ENCODE data around the gene TKTL2. TPM values are rescaled to one million over a fixed set of nuclear protein-coding genes. Genes with fewer than 3 reads are reported as not detected.

Gene TKTL2
- total RNA-seq, 2 donors from 2014 or later, result 0.10 TPM; not detected in 1

Other genes starting within 250 kb of the TKTL2 start
- gene NPY1R, start 141.2 kb downstream of the TKTL2 start, total RNA-seq, result not detected
- not detected for gene NPY5R, start 129.9 kb downstream of the TKTL2 start, total RNA-seq
- 10 to 100 TPM in 1 of 2 donors, 1 to 10 TPM in 1; 7.5 to 10.9 TPM for gene TMA16, start 20.9 kb upstream of the TKTL2 start, total RNA-seq